Loucy (cell line): Measurements from ENCODE around the gene UGT1A1.

ENCODE experiments used
- EZH2phosphoT487 ChIP-seq: fragments of 200-600 bp; IDR thresholded peaks from 2 replicates; pipeline ENCODE4 v1.6.1; 2018; ENCODE audit warnings: antibody characterized with exemption, mild to moderate bottlenecking, moderate library complexity, borderline replicate concordance
- TF ChIP-seq, protein P1 (sequence below): fragments of 200-600 bp; sonication (generic); conservative IDR thresholded peaks from 2 replicates; pipeline ENCODE4 v1.5.1; 2014; ENCODE audit warnings: mild to moderate bottlenecking, antibody characterized with exemption, low read length

DNA sequence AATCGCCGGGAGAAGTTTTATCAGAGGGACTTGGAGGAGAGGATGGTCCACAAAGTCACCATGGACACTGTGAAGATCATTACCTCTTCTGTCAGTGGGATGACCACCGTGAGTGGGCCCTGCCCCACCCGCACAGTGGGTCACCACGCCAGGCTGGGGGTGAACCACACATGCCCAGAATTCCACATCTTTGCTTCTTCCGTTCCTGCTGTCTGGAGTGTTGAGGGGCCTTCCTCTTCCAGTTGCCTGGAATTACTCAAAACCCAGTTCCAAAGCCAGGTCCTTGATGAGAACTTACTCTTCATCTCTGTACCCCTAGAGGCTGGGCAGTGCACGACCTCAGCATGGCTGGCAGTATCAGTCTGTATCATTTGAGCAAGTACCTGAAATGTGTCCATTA lies 40.1 kb downstream of the UGT1A1 start:
- TF ChIP-seq, protein P1, sequence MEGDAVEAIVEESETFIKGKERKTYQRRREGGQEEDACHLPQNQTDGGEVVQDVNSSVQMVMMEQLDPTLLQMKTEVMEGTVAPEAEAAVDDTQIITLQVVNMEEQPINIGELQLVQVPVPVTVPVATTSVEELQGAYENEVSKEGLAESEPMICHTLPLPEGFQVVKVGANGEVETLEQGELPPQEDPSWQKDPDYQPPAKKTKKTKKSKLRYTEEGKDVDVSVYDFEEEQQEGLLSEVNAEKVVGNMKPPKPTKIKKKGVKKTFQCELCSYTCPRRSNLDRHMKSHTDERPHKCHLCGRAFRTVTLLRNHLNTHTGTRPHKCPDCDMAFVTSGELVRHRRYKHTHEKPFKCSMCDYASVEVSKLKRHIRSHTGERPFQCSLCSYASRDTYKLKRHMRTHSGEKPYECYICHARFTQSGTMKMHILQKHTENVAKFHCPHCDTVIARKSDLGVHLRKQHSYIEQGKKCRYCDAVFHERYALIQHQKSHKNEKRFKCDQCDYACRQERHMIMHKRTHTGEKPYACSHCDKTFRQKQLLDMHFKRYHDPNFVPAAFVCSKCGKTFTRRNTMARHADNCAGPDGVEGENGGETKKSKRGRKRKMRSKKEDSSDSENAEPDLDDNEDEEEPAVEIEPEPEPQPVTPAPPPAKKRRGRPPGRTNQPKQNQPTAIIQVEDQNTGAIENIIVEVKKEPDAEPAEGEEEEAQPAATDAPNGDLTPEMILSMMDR, result no peak
- TF ChIP-seq EZH2phosphoT487, result no peak
